Measurements from ENCODE around the gene FBXL3. TPM values are rescaled to one million over a fixed set of nuclear protein-coding genes. Genes with fewer than 3 reads are reported as not detected.

Gene FBXL3
- total and polyA plus RNA-seq, 2 of the 13 experiments (the other 11 are each of a cell fraction or from before 2014, with no cell fraction given) = 11.5 to 18.5 TPM

DNA sequence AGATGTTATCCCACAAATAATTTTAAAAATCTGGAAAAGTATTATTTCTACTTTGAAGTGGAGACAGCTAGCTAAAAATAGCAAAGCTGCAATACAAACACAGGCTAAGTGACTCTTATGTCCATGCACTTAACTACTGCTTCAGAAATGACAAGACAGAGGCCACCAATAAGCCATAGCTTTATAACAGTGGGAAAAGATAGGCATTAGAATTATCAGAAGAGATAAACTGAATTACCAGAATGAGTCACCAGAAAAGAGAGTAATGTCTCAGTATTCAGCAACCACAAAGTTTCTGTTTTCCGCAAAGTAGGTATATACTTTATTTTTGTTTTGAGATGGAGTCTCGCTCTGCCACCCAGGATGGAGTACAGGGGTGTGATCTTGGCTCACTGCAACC lies 17.9 kb downstream of the FBXL3 start:
- FAIRE-seq (no peak), DNase-seq (ENCODE audit: low spot score) (no peak), ATAC-seq (no peak)
- H3K4me1 ChIP-seq (ENCODE audit: insufficient read depth, low read length) = no peaks in the 10 kb centered on the region
- no peak overlapping the region for H2AFZ ChIP-seq (ENCODE audit: low read length)
- BruUV-seq (replicated peaks) = no TSS peak
- intact Hi-C loops (cut with micrococcal nuclease; ENCODE audit: unreplicated experiment) = no loop called here
- ChIA-PET CTCF (ENCODE audit: low intra/inter-chr PET ratio, low total read pairs) (no interaction called here), POLR2A (interaction anchor here (1.5 kb wide), 1 partner anchor 17 kb away, joined by 5 read pairs; no protein-coding TSS in a partner anchor)
- H3K4me2 ChIP-seq (ENCODE audit: low read depth, low read length) = no peak overlapping the region
- H3K9ac ChIP-seq (ENCODE audit: insufficient read depth, low read depth, low read length) = no peak overlapping the region
- no peak overlapping the region for H3K4me3 ChIP-seq (replicated peaks in 1 of 3; ENCODE audit: insufficient read depth in 1 of 3, low read depth in 2 of 3, low read length in 3 of 3)
- in situ Hi-C loops (cut with HindIII; ENCODE audit: extremely low pct_ligation_motif_present, low pct_unique_long_range_greater_than_20kb) = no loop called here
- TF ChIP-seq GMEB1 (CRISPR knock-in tag; IDR thresholded peaks at IDR 0.05; ENCODE audit: borderline replicate concordance) (no peak), ZNF792 (CRISPR knock-in tag; IDR thresholded peaks at IDR 0.05) (no peak), MED1 (CRISPR knock-in tag; IDR thresholded peaks at IDR 0.05) (no peak), ZNF367 (CRISPR knock-in tag; IDR thresholded peaks at IDR 0.05; ENCODE audit: borderline replicate concordance) (no peak), CREM (IDR thresholded peaks at IDR 0.05) (no peak), CREM (CRISPR knock-in tag; IDR thresholded peaks at IDR 0.05) (no peak), YEATS4 (CRISPR knock-in tag; IDR thresholded peaks at IDR 0.05; ENCODE audit: borderline replicate concordance) (no peak), ZNF232 (CRISPR knock-in tag; IDR thresholded peaks at IDR 0.05; ENCODE audit: borderline replicate concordance) (no peak), ZNF800 (CRISPR knock-in tag; IDR thresholded peaks at IDR 0.05) (no peak), REXO4 (CRISPR knock-in tag; IDR thresholded peaks at IDR 0.05; ENCODE audit: borderline replicate concordance) (no peak), RORA (CRISPR knock-in tag; IDR thresholded peaks at IDR 0.05) (no peak), CEBPB (IDR thresholded peaks at IDR 0.05; ENCODE audit: borderline replicate concordance, low read depth, low read length) (no peak), WIZ (CRISPR knock-in tag; IDR thresholded peaks at IDR 0.05) (no peak), ZBTB20 (CRISPR knock-in tag; IDR thresholded peaks at IDR 0.05; ENCODE audit: borderline replicate concordance, low read depth) (no peak), PHF5A (CRISPR knock-in tag; IDR thresholded peaks at IDR 0.05; ENCODE audit: low read depth, unreplicated experiment) (no peak), MLXIP (CRISPR knock-in tag; IDR thresholded peaks at IDR 0.05; ENCODE audit: borderline replicate concordance) (no peak), KLF12 (CRISPR knock-in tag; IDR thresholded peaks at IDR 0.05; ENCODE audit: borderline replicate concordance) (no peak), ZNF557 (CRISPR knock-in tag; IDR thresholded peaks at IDR 0.05) (no peak), NFE2 (CRISPR knock-in tag; IDR thresholded peaks at IDR 0.05) (no peak), FOXO1 (CRISPR knock-in tag; IDR thresholded peaks at IDR 0.05) (no peak)
- no peaks in the 10 kb centered on the region for H3K27me3 ChIP-seq (ENCODE audit: control insufficient read depth in 1 of 2, insufficient read depth in 2 of 2, low read length in 2 of 2)
- 93% methylated on average over 2 of the region's 2 CpGs for WGBS (ENCODE audit: low lambda C conversion rate)
- no peaks in the 10 kb centered on the region for H3K79me2 ChIP-seq (ENCODE audit: insufficient read depth, low read length)
- H4K20me1 ChIP-seq (ENCODE audit: insufficient read depth, low read length) = no peaks in the 10 kb centered on the region
- peaks cover 12 to 60% of the 10 kb centered on the region in 2 experiments for H3K36me3 ChIP-seq (replicated peaks in 1 of 2; ENCODE audit: control insufficient read depth in 1 of 2, insufficient read depth in 2 of 2, low read length in 2 of 2)
- H3K9me3 ChIP-seq (ENCODE audit: low read length) = no peaks in the 10 kb centered on the region
- H3K27ac ChIP-seq (ENCODE audit: extremely low read length, insufficient read depth, low read length) = no peak overlapping the region

All from HepG2 (cell line).